Stomach (tissue), 9 donors: ENCODE data around the gene CENPP. TPM values are rescaled to one million over a fixed set of nuclear protein-coding genes. Genes with fewer than 3 reads are reported as not detected.

Source experiments
- DNase-seq, 2 donors: peaks; one replicate each; pipeline versions ENCODE4 v3.0.0 to v3.0.0-alpha.2; 2013 to 2019
- H3K27ac ChIP-seq, 5 donors: fragments of 200-600 bp in 4 of 5; sonication (generic) in 4 of 5; one replicate each; pipeline ENCODE4 v1.5.1; 2013 to 2019; ENCODE audit warnings: mild to moderate bottlenecking in 1 of 5, moderate library complexity in 1 of 5
- H3K27me3 ChIP-seq, 3 donors: fragments of 200-600 bp; sonication (generic); one replicate each; pipeline ENCODE4 v1.5.1; 2017 to 2019; ENCODE audit warnings: mixed run types in 1 of 3
- H3K36me3 ChIP-seq, 4 donors: fragments of 200-600 bp; sonication (generic); 1 replicate in 3 of 4; 2 replicates in 1 of 4; pipeline ENCODE4 v1.5.1; 2016 to 2019
- H3K4me1 ChIP-seq, 4 donors: fragments of 200-600 bp; sonication (generic); one replicate each; pipeline ENCODE4 v1.5.1; 2016 to 2019
- H3K4me3 ChIP-seq, 4 donors: fragments of 200-600 bp; sonication (generic) in 3 of 4; one replicate each; pipeline ENCODE4 v1.5.1; 2016 to 2019; ENCODE audit warnings: mild to moderate bottlenecking in 1 of 4
- H3K9me3 ChIP-seq, 4 donors: fragments of 200-600 bp; sonication (generic); one replicate each; pipeline ENCODE4 v1.5.1; 2016 to 2019
- EP300 ChIP-seq: sonication (generic); formaldehyde crosslinking; IDR thresholded peaks from one replicate; pipeline ENCODE4 v1.6.1; 2017; ENCODE audit warnings: antibody characterized with exemption
- POLR2A ChIP-seq, 4 donors: fragments of 450-650 bp; IDR thresholded peaks; one replicate each; pipeline ENCODE4 v1.6.1; 2016; ENCODE audit warnings: antibody characterized with exemption in 4 of 4, control low read depth in 2 of 4, mild to moderate bottlenecking in 1 of 4, moderate library complexity in 1 of 4
- POLR2AphosphoS5 ChIP-seq, 3 donors: sonication (generic); formaldehyde crosslinking; IDR thresholded peaks; one replicate each; pipeline ENCODE4 v1.6.1; 2016; ENCODE audit warnings: antibody characterized with exemption in 3 of 3
- WGBS, 5 donors: extraction: QIAGEN DNeasy Blood & Tissue Kit in 3 of 5; methylation state at CpG; one replicate each; pipeline versions ENCODE4 v1.1.5 to v1.1.7; 2013 to 2018; 5-methylcytosine and 5-hydroxymethylcytosine counted together
- intact Hi-C: fragments of 100-400 bp; cut with DNase I; formaldehyde crosslinking; loops from one replicate; pipeline ENCODE4 v1.15.1; 2023; ENCODE audit warnings: low total_unique reads
- polyA plus RNA-seq, 3 donors: library from polyadenylated mRNA; stranded (reverse); fragments of 200-250 nt; gene quantifications; one replicate each; pipeline ENCODE4 v1.2.3, GENCODE V29; 2013
- total RNA-seq, 5 donors: library from RNA; depleted of rRNA; stranded (reverse); fragments of >200 nt; gene quantifications; one replicate each; pipeline versions ENCODE4 v1.1.0 to v1.2.3, GENCODE V29; 2014 to 2016
- TF ChIP-seq, protein P1 (sequence below), 7 experiments: fragments of 450-650 bp in 4 of 7; fragments of 200-600 bp in 3 of 7; sonication (generic) in 3 of 7; IDR thresholded peaks; one replicate each; pipeline ENCODE4 v1.5.1; 2016 to 2019; ENCODE audit warnings: antibody characterized with exemption in 7 of 7, control low read depth in 2 of 7, mild to moderate bottlenecking in 1 of 7
- donor health status: healthy with polysubstance abuse.
- donor health status: Bipolar disorder and iron deficiency.
- donor health status: healthy.

CENPP gene
- total and polyA plus RNA-seq, 8 donors, result 1.3 to 37.9 (median 3.2) TPM

DNA sequence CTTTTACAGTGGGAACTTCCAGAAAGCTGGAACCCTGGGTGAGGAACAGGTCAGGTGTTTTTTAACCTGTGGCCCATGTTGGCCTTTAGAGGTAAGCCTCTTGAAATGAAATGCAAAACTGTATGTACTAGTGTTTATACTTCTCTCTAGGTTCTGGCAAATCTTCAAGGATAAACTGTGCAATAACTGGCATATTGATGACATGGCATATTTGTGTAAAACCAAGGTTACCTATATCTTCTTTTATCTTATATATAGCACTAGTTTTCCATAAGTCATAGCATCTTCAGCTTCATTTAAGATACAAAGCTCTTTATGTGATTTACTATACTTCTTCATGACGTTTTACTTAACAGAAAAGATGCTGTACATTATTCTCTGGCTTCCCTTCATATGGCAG, 24.8 kb upstream of the CENPP start:
- TF ChIP-seq, protein P1, sequence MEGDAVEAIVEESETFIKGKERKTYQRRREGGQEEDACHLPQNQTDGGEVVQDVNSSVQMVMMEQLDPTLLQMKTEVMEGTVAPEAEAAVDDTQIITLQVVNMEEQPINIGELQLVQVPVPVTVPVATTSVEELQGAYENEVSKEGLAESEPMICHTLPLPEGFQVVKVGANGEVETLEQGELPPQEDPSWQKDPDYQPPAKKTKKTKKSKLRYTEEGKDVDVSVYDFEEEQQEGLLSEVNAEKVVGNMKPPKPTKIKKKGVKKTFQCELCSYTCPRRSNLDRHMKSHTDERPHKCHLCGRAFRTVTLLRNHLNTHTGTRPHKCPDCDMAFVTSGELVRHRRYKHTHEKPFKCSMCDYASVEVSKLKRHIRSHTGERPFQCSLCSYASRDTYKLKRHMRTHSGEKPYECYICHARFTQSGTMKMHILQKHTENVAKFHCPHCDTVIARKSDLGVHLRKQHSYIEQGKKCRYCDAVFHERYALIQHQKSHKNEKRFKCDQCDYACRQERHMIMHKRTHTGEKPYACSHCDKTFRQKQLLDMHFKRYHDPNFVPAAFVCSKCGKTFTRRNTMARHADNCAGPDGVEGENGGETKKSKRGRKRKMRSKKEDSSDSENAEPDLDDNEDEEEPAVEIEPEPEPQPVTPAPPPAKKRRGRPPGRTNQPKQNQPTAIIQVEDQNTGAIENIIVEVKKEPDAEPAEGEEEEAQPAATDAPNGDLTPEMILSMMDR (IDR thresholded peaks at IDR 0.05), result no peak
- TF ChIP-seq EP300 (no peak), POLR2AphosphoS5 (IDR thresholded peaks at IDR 0.05) (no peak), POLR2A (IDR thresholded peaks at IDR 0.05) (no peak)
- Histone ChIP-seq H3K4me1 (peaks cover 0 to 3% (median 0%) of the 10 kb centered on the region in 4 donors), H3K36me3 (peaks cover 57 to 94% (median 93%) of the 10 kb centered on the region in 4 donors), H3K27ac (no peak overlapping the region), H3K4me3 (no peak overlapping the region), H3K9me3 (no peaks in the 10 kb centered on the region), H3K27me3 (no peaks in the 10 kb centered on the region)
- no peak for DNase-seq
- 70 to 83% (median 77%) methylated on average over 1 of the region's 1 CpG for WGBS, 5 donors
- intact Hi-C loops, result no loop called here

DNA sequence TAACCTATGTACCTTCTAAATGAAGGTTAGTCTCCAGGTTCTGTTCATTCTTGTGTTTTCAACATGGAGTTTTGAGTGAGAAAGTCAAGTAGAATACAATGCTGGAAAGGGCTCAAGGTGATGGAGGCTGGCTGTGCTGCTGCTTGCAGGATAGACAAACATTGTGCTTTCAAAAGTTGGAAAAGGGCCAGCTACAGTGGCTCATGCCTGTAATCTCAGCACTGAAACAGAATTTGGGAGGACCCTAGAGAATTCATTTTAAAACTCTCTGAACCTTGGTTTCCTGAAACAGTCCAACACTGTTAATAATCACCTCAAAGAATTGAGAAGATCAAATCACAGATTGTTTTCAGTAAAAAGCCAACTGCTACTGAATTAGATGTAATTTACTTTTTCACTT, 16.9 kb upstream of the CENPP start:
- intact Hi-C loops, result no loop called here
- Histone ChIP-seq H3K27me3 (no peaks in the 10 kb centered on the region), H3K4me1 (peaks cover 0 to 10% (median 3%) of the 10 kb centered on the region in 4 donors), H3K9me3 (no peaks in the 10 kb centered on the region), H3K36me3 (peaks cover 58 to 88% (median 83%) of the 10 kb centered on the region in 4 donors), H3K27ac (no peak overlapping the region), H3K4me3 (no peak overlapping the region)
- no peak for TF ChIP-seq EP300
- DNase-seq, result peak in 1 of 2 donors; percentile 41

DNA sequence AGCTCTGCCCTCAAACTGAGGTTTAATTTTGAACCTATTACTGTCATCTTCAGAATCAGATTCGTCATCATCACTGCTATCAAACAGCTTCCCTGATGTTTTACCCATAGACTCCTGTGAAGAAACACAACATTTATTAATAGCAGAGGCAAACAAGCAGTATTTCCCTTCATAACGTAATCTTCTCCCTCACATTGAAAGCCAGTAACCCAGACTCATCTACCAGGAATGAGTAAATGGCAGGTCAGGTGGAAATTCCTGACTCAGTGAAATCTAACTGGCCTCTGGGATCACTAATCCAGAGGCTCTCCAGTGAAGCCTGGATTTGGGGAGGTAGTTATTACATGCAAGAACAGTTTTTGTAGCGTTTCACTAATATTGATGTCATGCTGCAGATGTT, 15.2 kb upstream of the CENPP start:
- Histone ChIP-seq H3K4me1 (peaks cover 0 to 15% (median 3%) of the 10 kb centered on the region in 4 donors), H3K27me3 (no peaks in the 10 kb centered on the region), H3K27ac (no peak overlapping the region), H3K9me3 (no peaks in the 10 kb centered on the region), H3K36me3 (peaks cover 48 to 88% (median 82%) of the 10 kb centered on the region in 4 donors), H3K4me3 (no peak overlapping the region)
- TF ChIP-seq, protein P1 (IDR thresholded peaks at IDR 0.05), result no peak
- TF ChIP-seq POLR2AphosphoS5 (IDR thresholded peaks at IDR 0.05), result no peak
- TF ChIP-seq POLR2A (IDR thresholded peaks at IDR 0.05), result no peak
- TF ChIP-seq EP300, result no peak
- 86 to 95% (median 94%) methylated on average over 3 of the region's 3 CpGs for WGBS, 5 donors
- intact Hi-C loops, result no loop called here
- no peak for DNase-seq

DNA sequence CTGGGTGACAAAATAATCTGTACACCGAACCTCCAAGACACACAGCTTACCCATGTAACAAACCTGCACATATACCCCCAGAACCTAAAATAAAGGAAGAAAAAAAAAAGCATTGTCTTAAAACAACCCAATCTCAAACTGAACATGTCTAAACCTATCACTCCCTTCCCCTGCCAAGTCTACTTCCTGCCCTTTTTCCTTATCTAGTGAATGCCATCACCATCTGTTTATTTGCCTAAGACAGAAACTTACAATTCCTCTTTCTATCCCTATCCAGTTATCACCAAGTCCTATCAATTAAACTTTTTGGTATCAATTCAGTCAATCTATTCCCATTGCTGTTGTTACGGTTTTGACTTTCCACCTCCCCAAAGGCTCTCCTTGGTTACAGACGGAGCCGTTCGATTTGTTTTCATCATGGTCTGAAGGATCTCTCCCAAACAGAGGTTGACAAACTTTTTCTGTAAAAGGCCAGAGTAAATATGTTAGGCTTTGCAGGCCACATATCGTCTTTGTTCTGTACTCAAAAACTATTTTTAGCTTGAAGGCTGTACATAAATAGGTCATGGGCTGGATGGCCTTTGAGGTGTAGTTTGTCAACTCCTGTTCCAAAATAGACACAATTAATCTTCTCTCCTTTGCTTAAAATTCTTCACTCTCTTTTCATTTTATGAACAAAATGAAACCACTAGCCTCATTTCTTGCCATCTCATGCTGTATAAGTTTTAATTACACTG, 12.7 kb upstream of the CENPP start:
- Histone ChIP-seq H3K4me1 (peaks cover 0 to 15% (median 3%) of the 10 kb centered on the region in 4 donors), H3K36me3 (peaks cover 49 to 88% (median 82%) of the 10 kb centered on the region in 4 donors), H3K9me3 (no peaks in the 10 kb centered on the region), H3K4me3 (no peak overlapping the region), H3K27ac (no peak overlapping the region), H3K27me3 (no peaks in the 10 kb centered on the region)
- WGBS, 5 donors, result 76 to 80% (median 77%) methylated on average over 6 of the region's 6 CpGs
- intact Hi-C loops, result no loop called here
- no peak for DNase-seq
- TF ChIP-seq POLR2A (IDR thresholded peaks at IDR 0.05), result no peak
- TF ChIP-seq, protein P1 (IDR thresholded peaks at IDR 0.05), result no peak
- TF ChIP-seq EP300, result no peak
- TF ChIP-seq POLR2AphosphoS5 (IDR thresholded peaks at IDR 0.05), result no peak

DNA sequence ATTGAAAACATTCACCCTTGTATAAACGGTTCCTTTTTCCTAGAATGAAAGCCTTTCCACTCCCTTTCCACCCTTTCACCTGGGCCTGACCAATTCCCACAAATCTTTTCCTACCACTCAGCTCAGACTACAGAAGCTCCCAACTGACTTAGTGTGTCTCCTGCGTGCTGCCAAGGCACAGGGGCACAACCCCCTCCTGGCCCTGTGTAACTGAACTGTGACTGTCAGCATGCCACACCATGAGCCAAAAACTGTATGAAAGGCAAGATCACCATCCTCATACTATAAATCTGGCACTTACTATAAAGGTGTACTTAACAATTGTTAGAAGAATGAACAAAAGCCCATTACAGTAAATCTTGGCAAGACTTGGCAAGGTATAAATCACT, 12.1 kb upstream of the CENPP start:
- no peak for TF ChIP-seq POLR2AphosphoS5 (IDR thresholded peaks at IDR 0.05)
- TF ChIP-seq, protein P1 (IDR thresholded peaks at IDR 0.05), result no peak
- no peak for TF ChIP-seq EP300
- TF ChIP-seq POLR2A (IDR thresholded peaks at IDR 0.05), result no peak
- Histone ChIP-seq H3K4me1 (peaks cover 0 to 15% (median 2%) of the 10 kb centered on the region in 4 donors), H3K27ac (no peak overlapping the region), H3K9me3 (no peaks in the 10 kb centered on the region), H3K27me3 (no peaks in the 10 kb centered on the region), H3K4me3 (no peak overlapping the region), H3K36me3 (peaks cover 49 to 88% (median 82%) of the 10 kb centered on the region in 4 donors)
- no peak for DNase-seq
- WGBS, 5 donors, result 65 to 88% (median 73%) methylated on average over 2 of the region's 2 CpGs
- intact Hi-C loops, result no loop called here
